B cell (primary cell): ENCODE measurements around the gene RCAN3. TPM values are rescaled to one million over a fixed set of nuclear protein-coding genes. Genes with fewer than 3 reads are reported as not detected.

Source experiments
- ATAC-seq: fragments of 200-7000 bp; cut with Tn5 transposase; one replicate; pipeline ENCODE4 v1.10.0; 2021; ENCODE audit warnings: low read depth, mild to moderate bottlenecking, moderate number of reproducible peaks, moderate library complexity
- CTCF ChIA-PET: fragments of 350-600 bp; sonication (Branson Sonifier 250); formaldehyde crosslinking; loops from one replicate; lab custom pipeline; 2021; ENCODE audit warnings: antibody characterized with exemption, inconsistent platforms; lab: Charles Lee
- POLR2A ChIA-PET: fragments of 350-600 bp; sonication (Branson Sonifier 250); formaldehyde crosslinking; loops from one replicate; lab custom pipeline; 2021; ENCODE audit warnings: antibody characterized with exemption; lab: Charles Lee
- DNase-seq: peaks from one replicate; pipeline ENCODE4 v3.0.0; 2013
- H2AFZ ChIP-seq: 2 replicates; pipeline ENCODE4 v1.6.1; 2012; ENCODE audit warnings: mild to moderate bottlenecking, low read depth, low read length; ENCODE audit not compliant: insufficient read depth, poor library complexity, severe bottlenecking
- H3K27ac ChIP-seq, 2 donors: 1 replicate in 1 of 2; 2 replicates in 1 of 2; pipeline ENCODE4 v1.5.1; 2012 to 2013; ENCODE audit warnings: low read length in 2 of 2, mild to moderate bottlenecking in 2 of 2, moderate library complexity in 1 of 2
- H3K27me3 ChIP-seq, 4 experiments: fragments of 200-600 bp in 1 of 4; sonication (generic) in 1 of 4; replicated peaks in 1 of 4; 1 replicate in 2 of 4; 2 replicates in 2 of 4; pipeline versions ENCODE4 v1.6.1 to v1.7.0; 2013 to 2016; ENCODE audit warnings: low read length in 3 of 4, mild to moderate bottlenecking in 2 of 4, mixed read lengths in 1 of 4, moderate library complexity in 1 of 4; ENCODE audit not compliant: insufficient read depth in 4 of 4, control insufficient read depth in 3 of 4; ENCODE audit errors: control extremely low read depth in 1 of 4
- H3K36me3 ChIP-seq, 2 experiments: replicated peaks in 1 of 2; 1 replicate in 1 of 2; 2 replicates in 1 of 2; pipeline versions ENCODE4 v1.6.1 to v1.7.1; 2013; ENCODE audit warnings: low read length in 1 of 2; ENCODE audit not compliant: insufficient read depth in 2 of 2, control insufficient read depth in 1 of 2; ENCODE audit errors: control extremely low read depth in 1 of 2, extremely low read depth in 1 of 2
- H3K4me1 ChIP-seq, 2 donors: fragments of 200-600 bp in 1 of 2; sonication (generic) in 1 of 2; 1 replicate in 1 of 2; 2 replicates in 1 of 2; pipeline versions ENCODE4 v1.5.1 to v1.6.1; 2013 to 2017; ENCODE audit warnings: low read length in 2 of 2; ENCODE audit not compliant: control insufficient read depth in 2 of 2, insufficient read depth in 2 of 2
- H3K4me2 ChIP-seq: replicated peaks from 2 replicates; pipeline ENCODE3; 2012; ENCODE audit warnings: mild to moderate bottlenecking, low read depth, low read length; ENCODE audit not compliant: poor library complexity, severe bottlenecking
- H3K4me3 ChIP-seq, 5 experiments: fragments of 200-600 bp in 1 of 5; sonication (generic) in 1 of 5; 1 replicate in 3 of 5; 2 replicates in 2 of 5; pipeline versions ENCODE4 v1.5.1 to v1.7.0; 2011 to 2016; ENCODE audit warnings: low read length in 4 of 5, mild to moderate bottlenecking in 4 of 5, low read depth in 2 of 5, control low read depth in 1 of 5, moderate library complexity in 1 of 5; ENCODE audit not compliant: insufficient read depth in 1 of 5; ENCODE audit errors: control extremely low read depth in 1 of 5, extremely low read depth in 1 of 5
- H3K79me2 ChIP-seq: fragments of 200-600 bp; sonication (generic); one replicate; pipeline ENCODE4 v1.6.0; 2016; ENCODE audit warnings: low read length; ENCODE audit not compliant: control insufficient read depth, insufficient read depth
- H3K9ac ChIP-seq: fragments of 200-600 bp; sonication (generic); 2 replicates; pipeline ENCODE4 v1.6.1; 2017; ENCODE audit warnings: mild to moderate bottlenecking, low read length, moderate library complexity
- H3K9me3 ChIP-seq, 3 donors: one replicate each; pipeline versions ENCODE4 v1.6.1 to v1.7.1; 2013; ENCODE audit warnings: low read length in 2 of 3; ENCODE audit not compliant: control insufficient read depth in 2 of 3, insufficient read depth in 1 of 3; ENCODE audit errors: control extremely low read depth in 1 of 3
- H4K20me1 ChIP-seq: 2 replicates; pipeline ENCODE4 v1.6.0; 2012; ENCODE audit warnings: mild to moderate bottlenecking, low read length; ENCODE audit not compliant: insufficient read depth, control insufficient read depth, poor library complexity, severe bottlenecking
- H3K27ac Mint-ChIP-seq: one replicate; pipeline ENCODE4 v1.8.0; 2021; ENCODE audit warnings: mixed read lengths
- H3K27me3 Mint-ChIP-seq: one replicate; pipeline ENCODE4 v1.8.0; 2021; ENCODE audit warnings: mixed read lengths
- H3K4me1 Mint-ChIP-seq: one replicate; pipeline ENCODE4 v1.8.0; 2021; ENCODE audit warnings: mixed read lengths
- H3K4me3 Mint-ChIP-seq: one replicate; pipeline ENCODE4 v1.8.0; 2021; ENCODE audit warnings: mixed read lengths
- H3K9me3 Mint-ChIP-seq: one replicate; pipeline ENCODE4 v1.8.0; 2022; ENCODE audit warnings: mixed read lengths; ENCODE audit not compliant: insufficient read depth
- EZH2 ChIP-seq: IDR thresholded peaks from 2 replicates; pipeline ENCODE4 v1.6.1; 2012; ENCODE audit warnings: borderline replicate concordance, low read depth, mild to moderate bottlenecking, moderate library complexity, low read length; ENCODE audit not compliant: insufficient read depth, poor library complexity, severe bottlenecking
- WGBS: methylation state at CpG from one replicate; pipeline ENCODE4 v1.1.5; 2013; ENCODE audit warnings: missing lambda C conversion rate; ENCODE audit not compliant: insufficient coverage; 5-methylcytosine and 5-hydroxymethylcytosine counted together
- intact Hi-C: fragments of 100-400 bp; cut with micrococcal nuclease; formaldehyde crosslinking; loops from one replicate; pipeline ENCODE4 v1.10.0; 2022
- polyA plus RNA-seq: library from polyadenylated mRNA; depleted of rRNA; stranded (reverse); fragments of >200 nt; gene quantifications from 2 replicates; pipeline ENCODE4 v1.2.3, GENCODE V29; 2012
- total RNA-seq, 2 donors: library from RNA; stranded (reverse); fragments of 120-200 nt in 1 of 2; gene quantifications; 1 replicate in 1 of 2; 2 replicates in 1 of 2; pipeline versions ENCODE4 v1.2.3 to v1.2.4, GENCODE V29; 2013 to 2022
- TF ChIP-seq, protein P1 (sequence below): fragments of 200-600 bp; IDR thresholded peaks from one replicate; pipeline ENCODE4 v1.8.0; 2022; ENCODE audit warnings: antibody characterized with exemption, mild to moderate bottlenecking

Gene RCAN3
- total and polyA plus RNA-seq, 2 donors (not counting 1 experiment from before 2014, with no cell fraction given) = 19.3 to 37.3 TPM

- H3K9ac ChIP-seq = peak overlapping the region; percentile 82
- under 1% methylated on average over 35 of the region's 39 CpGs for WGBS
- H2AFZ ChIP-seq = peak overlapping the region; percentile 81
- H3K27ac ChIP-seq = peak overlapping the region; percentile 93 to 94
- no peaks in the 10 kb centered on the region for H4K20me1 ChIP-seq
- ATAC-seq (peak; percentile 43), DNase-seq (peak; percentile 85)
- Mint-ChIP-seq H3K27ac (peak overlapping the region; percentile 87), H3K27me3 (no peaks in the 10 kb centered on the region), H3K9me3 (no peaks in the 10 kb centered on the region), H3K4me3 (peak overlapping the region; percentile 83), H3K4me1 (peaks cover 51% of the 10 kb centered on the region)
- intact Hi-C loops = loop anchor here (1.0 to 2.0 kb wide), 7 partner anchors 21 to 543 kb away; partner anchors contain the start of genes NIPAL3, PNRC2 and SRRM1
- H3K4me3 ChIP-seq = peak overlapping the region; percentile 64 to 92 (median 83)
- H3K9me3 ChIP-seq = no peaks in the 10 kb centered on the region
- peak overlapping the region; percentile 85 for H3K4me2 ChIP-seq
- ChIA-PET CTCF (interaction anchor here (0.6 to 5.3 kb wide), 18 partner anchors 8 to 352 kb away, joined by 3 to 32 read pairs (median 5); partner anchors contain the start of genes NIPAL3 and STPG1), POLR2A (interaction anchor here (0.5 to 1.5 kb wide), 12 partner anchors 11 to 928 kb away, joined by 3 to 9 read pairs (median 3); no protein-coding TSS in a partner anchor)
- TF ChIP-seq EZH2 = no peak
- TF ChIP-seq, protein P1, sequence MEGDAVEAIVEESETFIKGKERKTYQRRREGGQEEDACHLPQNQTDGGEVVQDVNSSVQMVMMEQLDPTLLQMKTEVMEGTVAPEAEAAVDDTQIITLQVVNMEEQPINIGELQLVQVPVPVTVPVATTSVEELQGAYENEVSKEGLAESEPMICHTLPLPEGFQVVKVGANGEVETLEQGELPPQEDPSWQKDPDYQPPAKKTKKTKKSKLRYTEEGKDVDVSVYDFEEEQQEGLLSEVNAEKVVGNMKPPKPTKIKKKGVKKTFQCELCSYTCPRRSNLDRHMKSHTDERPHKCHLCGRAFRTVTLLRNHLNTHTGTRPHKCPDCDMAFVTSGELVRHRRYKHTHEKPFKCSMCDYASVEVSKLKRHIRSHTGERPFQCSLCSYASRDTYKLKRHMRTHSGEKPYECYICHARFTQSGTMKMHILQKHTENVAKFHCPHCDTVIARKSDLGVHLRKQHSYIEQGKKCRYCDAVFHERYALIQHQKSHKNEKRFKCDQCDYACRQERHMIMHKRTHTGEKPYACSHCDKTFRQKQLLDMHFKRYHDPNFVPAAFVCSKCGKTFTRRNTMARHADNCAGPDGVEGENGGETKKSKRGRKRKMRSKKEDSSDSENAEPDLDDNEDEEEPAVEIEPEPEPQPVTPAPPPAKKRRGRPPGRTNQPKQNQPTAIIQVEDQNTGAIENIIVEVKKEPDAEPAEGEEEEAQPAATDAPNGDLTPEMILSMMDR = no peak
- H3K36me3 ChIP-seq = no peaks in the 10 kb centered on the region
- H3K4me1 ChIP-seq = peaks cover 41 to 43% of the 10 kb centered on the region in 2 donors
- H3K79me2 ChIP-seq = peaks cover 40% of the 10 kb centered on the region
- H3K27me3 ChIP-seq = no peaks in the 10 kb centered on the region
Observed at GRCh38 chr1:24502065-24502708, 449 bp upstream of the RCAN3 start.
